Rectal smooth muscle tissue (tissue), 1 donor: ENCODE measurements around the gene EPS15.
"Not testable (repeated sequence)": the region's sequence is repeated elsewhere in the genome, so short reads cannot be mapped to it uniquely, and the experiment has no call there.

Experiments
- H3K27ac ChIP-seq: one replicate; pipeline ENCODE4 v1.7.0; 2013; ENCODE audit warnings: low read depth, low read length, inconsistent platforms
- H3K27me3 ChIP-seq: one replicate; pipeline ENCODE4 v1.7.0; 2013; ENCODE audit warnings: low read length; ENCODE audit not compliant: control insufficient read depth, insufficient read depth
- H3K36me3 ChIP-seq: one replicate; pipeline ENCODE4 v1.7.0; 2013; ENCODE audit warnings: low read length; ENCODE audit not compliant: control insufficient read depth, insufficient read depth
- H3K4me1 ChIP-seq: one replicate; pipeline ENCODE4 v1.7.0; 2013; ENCODE audit warnings: low read length; ENCODE audit not compliant: control insufficient read depth, insufficient read depth
- H3K4me3 ChIP-seq: one replicate; pipeline ENCODE4 v1.7.0; 2013; ENCODE audit warnings: low read length
- H3K9ac ChIP-seq: one replicate; pipeline ENCODE4 v1.7.0; 2013; ENCODE audit warnings: low read length

The EPS15 gene

DNA sequence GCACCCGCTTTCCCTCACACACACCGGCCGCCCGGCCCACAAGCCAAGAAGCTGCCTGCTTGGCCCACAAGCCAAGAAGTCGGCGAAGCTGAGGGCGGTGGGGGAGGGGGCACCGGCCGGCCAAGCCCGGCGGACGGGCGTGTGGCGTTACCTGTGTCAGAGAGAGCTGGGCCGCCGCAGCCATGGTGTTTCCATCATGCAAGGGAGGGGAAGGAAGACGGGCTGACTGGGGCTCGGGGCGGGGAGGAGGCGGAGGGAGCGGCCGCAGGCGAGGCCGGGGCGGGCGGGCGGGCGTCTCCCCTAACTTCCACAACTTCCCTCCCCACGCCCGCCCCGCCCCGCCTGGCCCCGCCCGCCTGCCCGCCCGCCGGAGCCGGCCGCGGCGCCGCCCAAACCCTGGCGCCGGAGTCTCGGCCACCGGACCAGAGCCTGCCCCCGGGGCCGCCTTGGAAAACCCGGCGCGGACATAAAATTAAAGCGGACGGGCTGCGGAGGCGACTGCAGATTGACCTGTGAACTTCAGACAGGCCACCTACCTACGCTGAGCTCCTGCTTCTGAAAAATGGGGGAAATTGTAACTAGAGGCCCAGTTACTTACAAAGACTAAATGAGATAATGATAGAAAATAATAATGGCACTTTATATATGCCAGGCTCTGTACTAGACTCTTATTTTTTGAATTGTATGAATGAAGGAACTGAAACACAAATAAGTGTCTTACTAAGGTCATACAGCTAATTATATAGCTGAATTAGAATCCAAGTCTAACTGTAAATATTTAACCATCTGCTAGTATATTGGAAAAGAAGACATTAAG lies at the start of gene EPS15:
Gene EPS15 (minus strand): TSS at position 219 of the 817 bp plus-strand sequence. CDS start 35 bp downstream, at position 184.
- Histone ChIP-seq H3K36me3 (no peaks in the 10 kb centered on the region), H3K4me3 (peak within 1 kb of the TSS; percentile 98), H3K9ac (peak within 1 kb of the TSS; percentile 95), H3K4me1 (peaks cover 16% of the 10 kb centered on the region), H3K27ac (peak within 1 kb of the TSS; percentile 87), H3K27me3 (no peaks in the 10 kb centered on the region)

GRCh38 chr1:51568231-51568935 lies 49.3 kb upstream of the EPS15 start:
- H3K27ac ChIP-seq: no peak overlapping the region

DNA sequence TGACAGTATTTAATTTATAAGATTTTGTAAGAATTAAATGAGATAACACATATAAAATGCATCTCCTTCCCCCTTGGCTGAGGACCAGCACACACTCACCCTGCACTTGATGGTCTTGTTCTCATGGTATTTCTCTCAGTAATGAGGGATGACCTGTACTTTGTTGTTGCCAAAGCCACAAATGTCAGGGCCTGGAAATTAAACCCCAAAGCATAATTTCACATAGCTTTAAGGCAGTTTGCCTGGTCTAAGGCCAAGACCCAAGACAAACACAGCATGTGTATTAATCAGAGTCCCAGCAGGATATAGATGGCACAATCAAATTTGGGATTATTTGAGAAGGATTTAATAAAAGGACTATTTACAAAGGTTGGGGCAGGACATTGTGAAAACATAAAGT lies 48.6 kb upstream of the EPS15 start:
- Histone ChIP-seq H3K4me3 (no peak overlapping the region), H3K27me3 (no peaks in the 10 kb centered on the region), H3K9ac (no peak overlapping the region), H3K27ac (no peak overlapping the region), H3K4me1 (peaks cover 3% of the 10 kb centered on the region), H3K36me3 (no peaks in the 10 kb centered on the region)

More at GRCh38 chr1:51568231-51568935, 49.3 kb upstream of the EPS15 start:
- Histone ChIP-seq H3K27me3 (no peaks in the 10 kb centered on the region), H3K4me3 (no peak overlapping the region), H3K36me3 (no peaks in the 10 kb centered on the region), H3K4me1 (no peaks in the 10 kb centered on the region), H3K9ac (no peak overlapping the region)

DNA sequence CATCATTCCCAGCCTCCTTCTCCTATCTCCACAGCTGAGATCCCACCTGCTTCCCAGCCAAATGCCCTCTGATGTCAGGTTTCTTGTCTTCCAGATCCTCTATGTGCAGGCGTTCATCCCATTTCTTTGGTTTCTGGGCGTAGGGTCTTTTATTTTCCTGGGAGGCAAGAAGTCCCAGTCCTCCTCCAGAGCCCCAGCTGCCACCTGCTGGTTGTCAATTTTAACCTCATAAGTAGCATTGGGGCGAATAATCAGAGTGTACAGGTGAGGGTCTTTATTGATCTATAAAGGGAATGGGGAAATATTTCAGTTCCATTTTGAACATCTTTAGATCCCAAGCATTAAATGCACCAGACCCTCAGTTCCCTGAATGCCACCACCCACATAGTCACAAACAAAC lies 47.2 kb upstream of the EPS15 start:
- no peak overlapping the region for H3K9ac ChIP-seq
- H3K36me3 ChIP-seq: no peaks in the 10 kb centered on the region
- H3K4me3 ChIP-seq: no peak overlapping the region
- no peaks in the 10 kb centered on the region for H3K27me3 ChIP-seq
- no peak overlapping the region for H3K27ac ChIP-seq
- peaks cover 3% of the 10 kb centered on the region for H3K4me1 ChIP-seq

DNA sequence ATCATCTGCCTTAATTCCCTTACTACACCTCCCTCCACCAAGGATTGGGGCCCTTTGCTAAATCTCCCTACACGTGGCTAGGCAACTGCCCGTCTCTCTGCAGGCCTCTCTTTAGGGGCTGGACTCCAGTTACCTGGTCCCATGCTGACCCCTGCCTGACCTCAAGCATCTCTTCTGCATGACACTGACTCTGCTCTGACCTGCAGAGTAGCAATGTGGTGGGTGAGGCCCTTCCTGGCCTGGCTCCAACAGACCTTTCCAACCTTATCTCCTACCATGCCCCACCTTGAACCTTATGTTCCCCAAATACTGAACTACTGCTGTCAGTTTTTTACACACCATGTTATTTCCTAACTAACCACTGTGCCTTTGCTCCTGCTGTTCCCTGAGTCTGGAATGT lies 45.9 kb upstream of the EPS15 start:
- no peaks in the 10 kb centered on the region for H3K27me3 ChIP-seq
- H3K4me1 ChIP-seq: peaks cover 3% of the 10 kb centered on the region
- no peak overlapping the region for H3K27ac ChIP-seq
- no peak overlapping the region for H3K9ac ChIP-seq
- H3K36me3 ChIP-seq: no peaks in the 10 kb centered on the region
- no peak overlapping the region for H3K4me3 ChIP-seq

- H3K36me3 ChIP-seq: no peaks in the 10 kb centered on the region
- H3K9ac ChIP-seq: no peak overlapping the region
- H3K27ac ChIP-seq: no peak overlapping the region
- H3K27me3 ChIP-seq: no peaks in the 10 kb centered on the region
- H3K4me1 ChIP-seq: peaks cover 3% of the 10 kb centered on the region
- no peak overlapping the region for H3K4me3 ChIP-seq
Observed at GRCh38 chr1:51564124-51564523, 45.1 kb upstream of the EPS15 start.

GRCh38 chr1:51561702-51562101 lies 42.6 kb upstream of the EPS15 start:
- no peak overlapping the region for H3K27ac ChIP-seq
- no peaks in the 10 kb centered on the region for H3K36me3 ChIP-seq
- H3K27me3 ChIP-seq: no peaks in the 10 kb centered on the region
- no peak overlapping the region for H3K9ac ChIP-seq
- H3K4me1 ChIP-seq: peaks cover 3% of the 10 kb centered on the region
- H3K4me3 ChIP-seq: no peak overlapping the region

- not testable (repeated sequence) for H3K27me3 ChIP-seq, H3K4me3 ChIP-seq, H3K4me1 ChIP-seq, H3K9ac ChIP-seq, H3K27ac ChIP-seq, H3K36me3 ChIP-seq
Observed at GRCh38 chr1:51560895-51561294, 41.8 kb upstream of the EPS15 start.

DNA sequence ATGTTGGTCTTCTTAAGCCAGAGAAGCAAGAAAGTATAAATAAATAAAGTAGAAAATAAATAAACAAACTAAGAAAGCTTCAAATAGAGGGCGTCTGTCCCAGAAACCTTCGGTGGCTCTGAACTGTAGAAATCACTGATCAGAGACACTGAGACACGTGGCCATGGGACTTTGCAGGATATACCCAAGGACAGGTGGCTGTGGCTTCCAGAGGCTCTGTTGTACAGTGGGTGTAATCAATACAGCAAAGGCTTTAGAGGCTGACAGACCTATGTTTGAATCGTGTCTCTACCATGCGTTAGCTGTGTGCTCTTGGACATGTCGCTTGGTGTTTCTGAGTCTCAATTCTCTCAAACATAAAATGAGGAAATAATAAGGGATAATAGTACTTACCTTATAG lies 41.0 kb upstream of the EPS15 start:
- no peaks in the 10 kb centered on the region for H3K36me3 ChIP-seq
- no peaks in the 10 kb centered on the region for H3K27me3 ChIP-seq

GRCh38 chr1:51559501-51559900 lies 40.4 kb upstream of the EPS15 start:
- H3K27me3 ChIP-seq: no peaks in the 10 kb centered on the region

More for the DNA sequence above, 41.0 kb upstream of the EPS15 start:
- H3K27ac ChIP-seq: no peak overlapping the region
- H3K4me3 ChIP-seq: no peak overlapping the region
- H3K4me1 ChIP-seq: peaks cover 3% of the 10 kb centered on the region
- no peak overlapping the region for H3K9ac ChIP-seq

GRCh38 chr1:51559064-51559500 lies 40.0 kb upstream of the EPS15 start:
- no peak overlapping the region for H3K4me3 ChIP-seq
- no peaks in the 10 kb centered on the region for H3K36me3 ChIP-seq
- H3K4me1 ChIP-seq: peaks cover 3% of the 10 kb centered on the region
- no peaks in the 10 kb centered on the region for H3K27me3 ChIP-seq
- H3K27ac ChIP-seq: no peak overlapping the region
- H3K9ac ChIP-seq: no peak overlapping the region

More at GRCh38 chr1:51559501-51559900, 40.4 kb upstream of the EPS15 start:
- H3K9ac ChIP-seq: no peak overlapping the region
- H3K27ac ChIP-seq: no peak overlapping the region
- H3K4me3 ChIP-seq: no peak overlapping the region
- H3K4me1 ChIP-seq: peaks cover 3% of the 10 kb centered on the region
- H3K36me3 ChIP-seq: no peaks in the 10 kb centered on the region

DNA sequence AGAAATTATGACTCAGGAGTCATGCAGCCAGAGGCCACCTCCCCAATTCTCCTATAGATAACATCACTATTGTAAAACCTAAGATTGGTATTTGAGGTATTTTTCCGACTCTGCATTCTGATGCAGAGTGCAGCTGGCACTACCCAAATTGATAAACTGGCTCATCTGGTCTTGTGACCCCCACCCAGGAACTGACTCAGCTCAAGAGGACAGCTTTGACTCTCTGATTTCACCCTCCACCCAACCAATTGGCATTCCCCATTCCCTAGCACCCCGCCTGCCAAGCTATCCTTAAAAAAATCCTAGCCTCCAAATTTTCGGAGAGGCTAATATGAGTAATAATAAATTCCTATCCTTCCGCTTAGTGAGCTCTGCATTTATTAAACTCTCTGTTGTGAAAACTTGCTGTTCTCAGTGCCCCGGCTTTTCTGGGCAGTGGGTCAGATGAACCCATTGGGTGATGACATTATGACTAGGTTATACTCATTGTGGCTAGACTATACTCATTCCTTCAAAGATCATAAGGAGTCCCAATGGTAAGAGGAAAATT lies 39.4 kb upstream of the EPS15 start:
- Histone ChIP-seq H3K4me3 (no peak overlapping the region), H3K36me3 (no peaks in the 10 kb centered on the region), H3K9ac (no peak overlapping the region), H3K27ac (no peak overlapping the region), H3K4me1 (peaks cover 3% of the 10 kb centered on the region), H3K27me3 (no peaks in the 10 kb centered on the region)
